HepG2 (cell line): ENCODE measurements around the gene SP5. TPM values are rescaled to one million over a fixed set of nuclear protein-coding genes. Genes with fewer than 3 reads are reported as not detected.

ENCODE experiments used
- ARNT ChIP-seq: fragments of 450-650 bp; IDR thresholded peaks from 2 replicates; pipeline ENCODE4 v1.6.1; 2017
- BCL3 ChIP-seq: sonication (generic); formaldehyde crosslinking; IDR thresholded peaks from 2 replicates; pipeline ENCODE4 v1.5.1; 2020; ENCODE audit warnings: mild to moderate bottlenecking, missing genetic modification reagents, moderate library complexity
- CBX2 ChIP-seq, 2 experiments: fragments of 200-600 bp in 1 of 2; sonication (generic); formaldehyde crosslinking in 1 of 2; IDR thresholded peaks; 2 replicates each; pipeline versions ENCODE4 v1.7.0 to v1.8.1; 2018 to 2022; ENCODE audit warnings: low read depth in 2 of 2, low read length in 1 of 2, mild to moderate bottlenecking in 1 of 2, missing genetic modification reagents in 1 of 2
- EHMT2 ChIP-seq: fragments of 200-600 bp; sonication (generic); IDR thresholded peaks from 2 replicates; pipeline ENCODE4 v1.7.0; 2017; ENCODE audit warnings: antibody characterized with exemption, low read depth, low read length, borderline replicate concordance
- GATAD2A ChIP-seq: IDR thresholded peaks from 2 replicates; pipeline ENCODE4 v1.6.1; 2016
- LBX2 ChIP-seq: sonication (generic); formaldehyde crosslinking; IDR thresholded peaks from 2 replicates; pipeline ENCODE4 v1.5.0; 2020; ENCODE audit warnings: missing genetic modification reagents, mild to moderate bottlenecking, borderline replicate concordance
- NCOR1 ChIP-seq: fragments of 200-600 bp; sonication (generic); IDR thresholded peaks from 2 replicates; pipeline ENCODE4 v1.7.0; 2017; ENCODE audit warnings: antibody characterized with exemption, low read length, borderline replicate concordance
- PATZ1 ChIP-seq: sonication (generic); formaldehyde crosslinking; IDR thresholded peaks from 2 replicates; pipeline ENCODE4 v1.4.0; 2020; ENCODE audit warnings: missing genetic modification reagents
- RFX1 ChIP-seq: fragments of 450-650 bp; IDR thresholded peaks from 2 replicates; pipeline ENCODE4 v1.6.1; 2017
- ZFP1 ChIP-seq: IDR thresholded peaks from 2 replicates; pipeline ENCODE4 v1.6.1; 2016
- ZFP90 ChIP-seq: sonication (generic); formaldehyde crosslinking; IDR thresholded peaks from 2 replicates; pipeline ENCODE4 v1.8.0; 2022; ENCODE audit warnings: missing genetic modification reagents, mild to moderate bottlenecking, inconsistent platforms, borderline replicate concordance
- ZGPAT ChIP-seq: IDR thresholded peaks from 2 replicates; pipeline ENCODE4 v1.6.1; 2016; ENCODE audit warnings: mild to moderate bottlenecking
- ZMYM2 ChIP-seq: sonication (generic); formaldehyde crosslinking; IDR thresholded peaks from 2 replicates; pipeline ENCODE4 v1.8.0; 2022; ENCODE audit warnings: mild to moderate bottlenecking, missing genetic modification reagents
- ZNF276 ChIP-seq: sonication (generic); formaldehyde crosslinking; IDR thresholded peaks from 2 replicates; pipeline ENCODE4 v1.4.0; 2020; ENCODE audit warnings: mild to moderate bottlenecking, low read depth, missing genetic modification reagents
- ZNF816 ChIP-seq: sonication (generic); formaldehyde crosslinking; IDR thresholded peaks from 2 replicates; pipeline ENCODE4 v1.8.0; 2022; ENCODE audit warnings: missing genetic modification reagents, mild to moderate bottlenecking, borderline replicate concordance
- polyA plus RNA-seq, 8 experiments: library from polyadenylated mRNA; depleted of rRNA in 3 of 8; stranded (reverse) in 7 of 8; unstranded in 1 of 8; fragments of >200 nt; fragmentation: Illumina TruSeq in 4 of 8; extraction: Trizol in 4 of 8; gene quantifications; 2 replicates each; pipeline versions ENCODE4 v1.2.1 to v1.2.3, GENCODE V29; 2011 to 2016; ENCODE audit warnings: low read depth in 4 of 8, missing spikeins in 1 of 8, mixed read lengths in 1 of 8; ENCODE audit not compliant: insufficient read depth in 1 of 8
- total RNA-seq, 5 experiments: library from RNA; depleted of rRNA; stranded (reverse); fragments of >200 nt; fragmentation: Illumina TruSeq; extraction: Trizol; gene quantifications; 2 replicates each; pipeline ENCODE4 v1.2.3, GENCODE V29; 2016; ENCODE audit warnings: low read depth in 1 of 5

Gene SP5
- total and polyA plus RNA-seq, 2 of the 13 experiments (the other 11 are each of a cell fraction or from before 2014, with no cell fraction given), result 50.8 to 119 TPM

GRCh38 chr2:170713543-170714380, 1.4 kb upstream of the SP5 start (continued):
- TF ChIP-seq ZGPAT (CRISPR knock-in tag) (no peak), ZMYM2 (no peak), NCOR1 (no peak), ZNF276 (CRISPR knock-in tag) (no peak), RFX1 (no peak), ZFP90 (CRISPR knock-in tag) (no peak; the same call in 1 of the 2 replicates), LBX2 (0 out of 2 replicates have a peak, but pooled peaks have one; percentile 15), ZFP1 (CRISPR knock-in tag) (no peak), CBX2 (IDR thresholded peaks at IDR 0.05; ENCODE audit: low read depth, low read length) (no peak), CBX2 (CRISPR knock-in tag; IDR thresholded peaks at IDR 0.05; ENCODE audit: low read depth) (no peak), PATZ1 (CRISPR knock-in tag) (peak; percentile 22), ARNT (no peak), BCL3 (no peak), GATAD2A (CRISPR knock-in tag) (no peak), EHMT2 (no peak), ZNF816 (CRISPR knock-in tag) (no peak; the same call in 1 of the 2 replicates)
